Activated CD8-positive, alpha-beta memory T cell treated with anti-CD3 and anti-CD28 coated beads for 24 hours (primary cell): ENCODE measurements around the gene REV1.
"Not testable (repeated sequence)": the region's sequence is repeated elsewhere in the genome, so short reads cannot be mapped to it uniquely, and the experiment has no call there.

Experiments used
- DNase-seq: peaks from one replicate; pipeline ENCODE4 v3.0.0-alpha.2; 2020

The REV1 gene

DNA sequence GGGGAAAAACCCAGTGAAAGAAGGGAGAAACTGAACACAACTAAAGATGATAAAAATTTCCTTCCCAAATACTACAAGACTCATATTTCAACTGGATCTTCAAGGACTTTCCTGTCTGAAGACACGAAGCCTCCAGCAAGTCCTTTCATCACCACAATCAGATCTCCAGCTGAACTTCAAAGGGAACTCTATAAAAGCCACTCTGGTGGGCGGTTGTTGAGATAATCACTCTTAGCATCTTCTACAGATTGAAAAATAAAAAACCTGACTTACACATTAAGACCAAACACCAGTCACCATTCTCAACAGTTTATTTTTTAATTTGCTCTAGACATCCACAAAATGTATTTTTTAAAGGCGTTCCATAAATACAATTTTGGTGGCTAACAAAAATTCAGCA, 4.4 kb downstream of the REV1 start:
- DNase-seq, result no peak

DNA sequence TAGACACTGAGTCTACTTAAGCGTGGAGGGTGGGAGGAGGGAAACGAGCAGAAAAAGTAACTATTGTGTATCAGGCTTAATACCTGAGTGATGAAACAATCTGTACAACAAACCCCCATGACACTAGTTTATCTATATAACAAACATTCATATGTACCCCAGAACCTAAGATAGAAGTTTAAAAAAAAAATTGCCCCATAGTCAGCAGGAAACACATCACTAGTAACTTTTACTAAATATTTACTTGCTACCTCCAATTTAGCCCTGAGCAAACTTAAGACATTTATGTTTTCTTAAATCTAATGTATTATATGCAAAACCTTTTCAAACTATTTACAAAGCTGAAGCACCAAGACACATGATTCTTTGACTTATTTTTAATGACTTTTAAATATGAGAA, 5.6 kb downstream of the REV1 start:
- no peak for DNase-seq

DNA sequence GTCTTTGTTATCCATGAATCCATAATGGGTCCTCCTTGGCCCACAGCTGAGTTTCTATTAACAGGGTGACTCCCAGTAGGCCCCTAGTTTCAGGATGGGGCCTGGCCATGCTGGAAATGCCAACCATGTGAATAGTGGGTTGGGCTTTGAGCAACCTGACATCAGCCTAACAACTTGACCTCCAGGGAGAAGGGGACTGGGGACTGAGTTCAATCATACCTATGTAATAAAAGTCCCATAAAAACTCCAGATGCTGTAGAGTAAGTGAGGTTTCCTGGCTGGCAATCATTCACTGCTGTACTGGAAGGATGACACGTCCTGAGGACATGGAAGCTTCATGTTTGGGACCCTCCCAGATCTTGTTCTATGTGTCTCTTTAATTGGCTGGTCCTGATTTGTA, 7.9 kb downstream of the REV1 start:
- no peak for DNase-seq

DNA sequence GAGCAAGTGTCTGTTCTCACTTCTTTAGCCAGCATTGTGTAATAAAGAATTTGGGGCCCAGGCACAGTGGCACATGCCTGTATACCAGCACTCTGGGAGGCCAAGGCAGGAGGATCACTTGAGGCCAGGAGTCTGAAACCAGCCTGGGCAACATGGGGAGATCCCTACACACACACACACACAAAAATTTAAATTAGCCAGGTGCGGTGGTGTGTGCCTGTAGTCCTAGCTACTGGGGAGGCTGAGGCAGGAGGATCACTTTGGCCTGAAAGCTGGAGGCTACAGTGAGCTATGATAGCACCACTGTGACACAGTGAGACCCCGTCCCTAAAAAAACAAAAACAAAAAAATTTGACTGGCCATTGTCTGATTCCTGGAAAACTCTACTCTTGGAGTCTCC, 8.3 kb downstream of the REV1 start:
- DNase-seq, result no peak

DNA sequence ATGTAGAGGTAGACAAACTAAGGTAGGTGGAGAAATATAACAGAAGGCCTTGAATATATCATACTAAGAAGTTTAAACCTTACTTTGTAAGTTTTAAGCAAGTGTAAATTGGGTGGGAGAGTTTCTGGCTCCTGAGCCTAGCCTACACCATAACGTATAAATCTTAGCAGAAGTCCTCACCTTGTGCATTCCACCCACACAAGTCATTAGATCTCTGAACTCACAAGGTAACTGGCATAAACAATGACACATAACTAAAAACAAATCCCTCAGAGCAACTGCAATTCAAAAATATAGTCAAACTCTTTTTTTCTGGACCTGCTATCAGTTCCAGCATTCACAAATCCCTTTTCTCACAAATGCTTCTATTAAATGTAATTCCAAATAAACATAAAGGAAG, 9.4 kb downstream of the REV1 start:
- DNase-seq, result no peak

DNA sequence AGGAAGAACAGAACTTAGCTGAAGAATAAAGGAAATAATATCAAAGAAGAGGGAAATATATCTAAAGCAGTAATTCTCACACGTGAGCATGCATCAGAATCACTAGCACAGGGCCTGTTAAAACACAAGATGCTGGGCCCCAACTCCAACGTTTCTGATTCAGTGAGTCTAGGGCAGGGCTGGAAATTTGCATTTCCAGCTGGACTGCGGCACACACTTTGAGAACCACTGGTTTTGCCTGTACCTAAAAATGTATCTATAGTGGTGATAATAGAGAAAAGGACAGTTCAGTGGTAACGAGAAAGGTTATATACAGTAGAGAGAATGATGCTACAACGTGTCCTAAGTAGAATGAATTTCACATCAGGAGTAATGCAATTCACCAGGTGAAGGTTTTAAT, 11.2 kb downstream of the REV1 start:
- no peak for DNase-seq

DNA sequence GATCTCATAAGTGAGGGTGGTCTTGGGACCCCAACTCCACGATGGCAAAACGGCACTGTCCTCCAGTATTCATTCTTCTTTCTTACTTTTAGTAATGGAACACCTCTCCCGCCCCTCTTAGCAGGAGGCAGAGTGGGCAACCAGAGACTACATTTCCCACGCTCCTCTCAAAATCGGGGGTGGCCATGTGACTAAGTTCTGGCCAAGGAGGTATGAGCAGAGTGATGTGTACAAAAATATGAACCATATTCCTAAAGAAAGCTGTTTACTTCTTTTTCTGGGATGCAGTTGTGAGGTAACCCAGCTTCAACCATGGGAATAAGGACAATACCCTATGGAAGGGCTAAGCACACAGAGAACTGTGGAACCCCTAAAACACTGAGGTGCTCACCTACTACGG, 12.8 kb downstream of the REV1 start:
- DNase-seq, result no peak

DNA sequence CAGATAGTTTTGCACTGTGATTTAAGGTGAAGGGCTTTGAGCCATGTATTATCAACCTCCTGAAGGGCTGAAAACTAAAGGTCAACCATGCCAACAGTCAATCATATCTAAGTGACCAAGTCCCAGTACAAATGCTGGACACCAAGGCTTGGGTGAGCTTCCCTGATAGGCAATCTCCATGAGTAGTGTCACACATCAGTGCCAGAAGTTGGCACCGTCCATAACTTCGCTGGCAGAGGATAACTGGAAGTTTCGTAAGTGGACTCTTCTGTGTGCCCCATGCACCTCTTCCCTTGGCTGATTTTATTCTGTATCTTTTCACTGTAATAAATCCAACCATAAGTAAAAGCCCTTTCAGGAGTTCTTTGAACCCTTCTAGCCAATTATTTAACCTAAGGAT, 13.2 kb downstream of the REV1 start:
- DNase-seq, result no peak

DNA sequence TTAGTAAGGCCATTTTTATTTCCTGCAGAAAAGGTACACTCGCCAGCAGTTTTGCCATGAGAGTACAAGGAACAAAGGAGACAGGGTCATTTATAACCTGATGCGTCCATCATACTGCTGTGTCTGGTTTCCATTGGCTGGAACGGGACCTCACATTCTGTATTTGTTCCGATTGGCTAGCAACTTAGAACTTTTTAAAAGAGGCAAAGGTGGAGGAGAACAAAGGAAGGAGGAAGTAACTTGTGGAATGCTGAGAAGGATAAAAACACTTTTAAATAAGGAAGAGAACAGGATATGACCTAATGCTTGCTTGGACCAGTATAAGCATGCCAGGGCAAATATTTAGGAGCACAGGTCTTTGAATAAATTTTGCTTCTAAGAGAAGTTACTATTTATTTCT, 14.7 kb downstream of the REV1 start:
- not testable (repeated sequence) for DNase-seq

DNA sequence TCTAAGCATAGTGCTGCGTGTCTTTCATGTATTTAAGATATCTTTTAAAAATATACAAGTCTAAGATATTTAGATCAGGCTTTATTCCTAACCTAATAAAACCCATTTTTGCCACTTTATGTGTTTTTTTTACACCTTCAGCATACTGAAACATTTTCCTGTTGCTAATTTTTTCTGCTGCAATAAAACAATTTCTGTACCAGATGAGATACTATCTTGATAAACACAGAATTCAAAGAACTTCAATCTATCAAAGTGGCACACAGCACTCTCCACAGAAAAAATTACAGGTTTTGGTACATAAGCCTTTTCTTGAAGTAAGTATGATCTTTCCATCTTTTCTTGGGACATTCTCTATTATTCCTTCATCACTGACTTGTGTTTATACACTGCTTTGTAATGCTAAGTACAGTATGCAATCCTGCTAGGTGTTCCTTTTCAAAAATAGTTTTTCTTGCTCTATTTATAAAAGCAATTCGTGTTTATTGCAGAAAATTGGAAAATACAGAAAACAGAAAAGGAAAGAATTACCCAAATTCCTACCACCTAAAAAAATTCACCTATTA, 16.2 kb downstream of the REV1 start:
- no peak for DNase-seq

DNA sequence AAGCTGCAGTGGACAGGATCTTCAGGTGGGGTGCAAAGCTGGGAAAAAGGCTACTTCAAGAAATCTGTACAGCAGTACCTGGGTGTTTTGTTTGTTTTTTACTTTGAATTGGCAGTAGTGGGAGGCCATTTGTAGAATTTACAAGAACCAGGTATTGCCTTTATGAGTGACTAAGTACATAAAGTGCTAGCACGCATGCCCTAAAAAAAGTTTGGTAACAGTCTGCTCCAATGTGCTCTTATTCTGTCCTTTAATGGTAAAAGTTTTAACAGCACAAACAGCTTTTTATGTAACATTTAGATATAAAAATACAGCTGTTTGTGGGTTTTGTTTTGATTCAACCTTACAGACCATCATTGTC, 17.2 kb downstream of the REV1 start:
- DNase-seq, result no peak

DNA sequence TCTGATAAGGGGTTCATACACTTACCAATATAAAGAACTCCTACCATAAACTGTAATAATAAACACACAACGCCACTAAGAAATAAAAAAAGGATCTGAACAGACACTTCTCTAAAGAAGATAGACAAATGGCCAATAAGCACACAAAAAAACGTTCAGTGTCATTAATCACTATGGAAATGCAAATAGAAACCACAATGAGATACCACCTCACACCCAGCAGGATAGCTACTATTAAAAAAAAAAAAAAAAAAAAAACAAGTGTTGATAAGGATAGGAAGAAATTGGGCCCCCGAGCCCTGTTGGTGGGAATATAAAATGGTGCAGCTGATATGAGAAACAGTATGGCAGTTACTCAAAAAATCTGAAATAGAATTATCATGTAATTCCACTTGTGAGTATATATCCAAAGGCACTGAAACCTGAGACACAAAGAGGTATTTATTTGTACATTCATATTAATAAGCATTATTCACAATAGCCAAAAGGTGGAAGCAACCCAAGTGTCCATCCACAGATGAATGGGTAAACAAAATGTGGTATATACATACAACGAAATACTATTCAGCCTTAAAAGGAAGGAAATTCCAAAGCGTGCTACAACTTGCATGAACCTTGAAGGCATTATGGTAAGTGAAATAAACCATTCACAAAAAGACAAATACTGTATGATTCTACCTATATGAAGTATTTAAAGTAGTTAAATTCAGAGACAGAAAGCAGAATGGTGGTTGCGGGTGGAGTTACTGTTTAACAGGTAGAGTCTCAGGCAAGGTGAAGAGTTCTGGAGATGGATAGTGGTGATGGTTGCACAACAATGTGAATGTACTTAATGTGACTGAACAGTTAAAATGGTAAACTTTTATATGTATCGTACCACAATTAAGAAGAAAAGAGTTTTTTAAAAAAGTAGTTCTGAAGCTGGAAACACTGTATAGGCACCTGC, 17.9 kb downstream of the REV1 start:
- DNase-seq, result no peak

DNA sequence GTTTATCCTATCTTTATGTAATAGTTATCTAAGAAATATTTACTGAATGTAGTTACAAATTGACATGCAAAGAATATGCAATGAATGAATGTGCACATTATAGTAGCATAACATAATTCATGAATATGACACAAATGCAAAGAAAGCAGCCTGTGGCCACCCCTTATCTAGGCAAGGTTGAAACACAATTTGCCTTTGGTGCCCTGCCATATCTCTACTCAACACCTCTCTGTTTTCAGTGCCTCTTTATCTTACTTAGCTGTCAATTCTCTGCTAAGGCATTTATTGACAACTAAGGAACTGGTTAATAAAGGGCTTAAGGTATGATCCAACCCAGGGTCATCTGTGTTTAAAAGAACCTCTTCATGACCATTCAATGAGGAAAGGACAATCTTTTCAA, 18.9 kb downstream of the REV1 start:
- no peak for DNase-seq

DNA sequence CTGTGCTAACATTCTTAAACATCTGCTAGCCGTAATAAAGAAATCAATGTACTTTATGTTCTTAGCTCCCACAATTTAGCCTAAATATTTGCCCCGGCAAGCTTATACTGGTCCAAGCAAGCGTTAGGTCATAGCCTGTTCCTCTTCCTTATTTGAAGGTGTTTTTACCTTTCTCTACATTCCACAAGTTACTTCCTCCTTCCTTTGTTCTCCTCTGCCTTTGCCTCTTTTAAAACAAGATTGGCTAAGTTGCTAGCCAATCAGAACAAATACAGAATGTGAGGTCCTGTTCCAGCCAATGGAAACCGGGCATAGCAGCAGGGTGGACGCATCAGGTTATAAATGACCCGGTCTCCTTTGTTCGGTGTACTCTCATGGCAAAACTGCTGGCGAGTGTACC, 19.4 kb downstream of the REV1 start:
- DNase-seq, result not testable (repeated sequence)

DNA sequence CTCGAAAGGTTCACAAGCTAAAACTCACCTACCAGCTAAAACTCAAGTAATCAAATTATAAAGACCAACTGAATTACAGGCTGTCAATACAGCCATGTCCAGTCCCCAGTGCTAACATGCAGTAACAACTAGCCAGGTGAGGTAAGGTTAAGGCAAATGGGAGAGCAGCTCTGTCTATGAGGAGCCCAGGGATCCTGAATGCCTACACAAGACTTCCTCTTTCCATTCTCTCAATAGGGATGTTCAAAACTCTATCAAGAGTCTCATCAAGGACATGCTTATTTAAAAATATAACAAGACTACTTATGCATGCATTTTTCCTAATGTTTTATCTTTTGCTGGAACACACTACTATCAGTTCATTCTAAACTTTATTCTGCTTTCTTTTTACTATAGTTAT, 20.4 kb downstream of the REV1 start:
- no peak for DNase-seq

DNA sequence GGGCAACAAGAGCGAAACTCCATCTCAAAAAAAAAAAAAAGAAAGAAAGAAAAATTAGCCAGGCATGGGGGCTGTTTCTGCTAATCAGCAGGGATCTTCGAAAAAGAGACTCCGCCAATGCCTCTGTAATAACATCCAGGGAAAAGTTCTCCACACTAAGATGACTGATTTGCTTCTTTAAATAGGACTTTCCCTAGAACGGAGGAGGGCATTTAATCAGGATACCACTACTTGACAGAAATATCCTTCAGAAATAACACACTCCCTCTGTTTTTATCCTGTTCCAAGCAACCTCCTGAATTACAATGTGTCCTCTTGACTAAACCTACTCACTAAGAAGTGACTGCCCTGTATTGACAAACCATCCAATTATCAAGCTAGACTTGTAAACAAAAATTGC, 21.7 kb downstream of the REV1 start:
- no peak for DNase-seq

DNA sequence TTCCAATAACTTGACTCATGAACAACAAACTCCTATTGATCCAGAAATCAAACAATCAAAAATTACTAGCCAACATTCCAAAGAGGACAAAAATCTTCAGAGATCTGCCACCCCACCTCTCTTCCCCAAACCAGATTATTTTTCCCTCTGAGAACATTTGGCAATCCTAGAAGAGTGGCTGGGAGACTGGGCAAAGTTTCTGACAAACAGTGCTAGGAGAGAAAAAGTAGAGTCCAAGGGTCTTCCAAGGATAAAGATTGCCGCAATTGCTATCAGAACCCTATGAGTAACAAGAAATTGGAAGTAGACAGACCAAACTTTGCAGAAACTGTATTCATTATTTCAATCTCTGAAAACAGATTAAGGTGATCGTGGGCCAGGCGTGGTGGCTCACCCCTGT, 22.4 kb downstream of the REV1 start:
- DNase-seq, result no peak

DNA sequence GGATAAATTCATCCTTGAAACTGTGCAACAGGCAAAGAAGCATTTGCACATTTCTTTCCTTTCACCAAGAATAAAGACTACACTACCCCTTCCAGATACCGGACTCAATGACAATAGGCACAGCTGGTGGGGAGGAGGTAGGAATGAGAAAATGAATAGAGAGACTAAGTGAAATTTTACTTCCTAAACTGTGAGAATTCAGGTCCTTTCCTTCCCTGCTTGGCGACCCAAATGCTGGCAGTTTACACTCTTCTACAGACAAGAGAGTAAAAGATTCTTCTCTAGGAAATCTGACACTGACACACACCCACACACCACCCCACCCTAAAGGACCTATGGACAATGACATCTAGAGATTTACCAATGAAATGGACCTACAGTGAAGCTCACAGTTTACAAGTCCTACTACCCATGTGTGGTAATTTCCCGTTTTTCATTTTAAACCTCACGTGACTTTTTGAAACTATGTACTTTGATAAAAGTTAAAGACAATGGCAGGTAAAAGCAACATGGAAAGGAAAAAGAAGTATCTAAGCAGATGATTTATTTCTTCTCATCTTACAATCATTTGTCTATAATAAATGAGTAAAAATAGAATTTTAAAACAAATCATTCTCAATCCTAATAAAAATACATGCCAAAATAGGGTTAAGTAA, 27.9 kb downstream of the REV1 start:
- no peak for DNase-seq

DNA sequence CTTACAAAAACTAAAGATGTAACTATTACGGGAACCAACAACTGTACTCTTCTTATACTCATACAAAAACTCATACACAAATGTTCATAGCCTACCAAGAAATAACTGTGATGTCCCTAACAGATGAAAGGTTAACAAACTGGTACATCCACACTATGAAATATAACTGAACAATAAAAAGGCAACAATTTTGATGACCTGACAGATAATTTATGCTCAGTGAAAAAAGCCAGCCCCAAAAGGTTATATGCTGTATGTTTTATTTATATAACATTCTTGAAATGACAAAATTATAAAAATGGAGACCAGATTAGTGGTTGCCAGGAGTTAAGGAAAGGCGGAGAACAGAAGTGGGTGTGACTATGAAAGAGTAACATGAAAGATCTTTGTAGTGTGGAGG, 31.3 kb downstream of the REV1 start:
- DNase-seq, result no peak

DNA sequence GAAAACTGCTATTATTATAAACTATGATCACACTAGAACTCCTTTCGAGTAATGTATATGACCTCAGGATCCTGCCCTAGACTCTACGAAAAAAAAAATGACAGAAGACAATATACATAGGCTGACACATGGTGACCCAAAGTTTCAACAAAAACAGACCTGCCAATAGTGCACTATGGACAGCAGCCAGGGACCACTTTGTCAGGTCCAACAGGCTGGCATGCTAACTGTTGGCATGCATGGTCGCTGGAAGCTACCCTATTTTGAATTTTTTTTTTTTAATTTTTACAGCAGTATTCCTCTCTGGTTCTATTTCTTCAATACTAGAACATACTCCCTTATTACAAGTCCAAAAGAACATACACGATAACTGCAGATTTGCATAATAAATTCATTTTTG, 38.1 kb downstream of the REV1 start:
- DNase-seq, result no peak

DNA sequence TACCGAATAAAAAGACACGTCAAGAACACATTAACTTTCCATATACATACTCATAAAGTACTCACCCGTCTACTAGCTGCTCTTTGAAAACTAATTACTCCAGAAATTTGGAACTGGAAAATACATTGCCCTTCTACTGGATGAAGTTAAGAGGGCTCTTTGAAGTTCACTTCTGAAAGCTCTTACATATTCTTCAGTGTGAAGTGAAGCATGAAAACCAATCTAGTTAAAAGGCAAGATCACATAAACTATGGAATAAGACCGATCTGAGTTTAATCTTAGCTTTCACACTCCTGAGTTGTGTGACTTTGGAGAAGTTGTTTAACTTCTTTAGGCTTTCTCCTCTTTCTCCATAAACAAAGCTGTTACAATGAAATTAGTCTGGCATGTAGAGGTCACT, 38.5 kb downstream of the REV1 start:
- no peak for DNase-seq

DNA sequence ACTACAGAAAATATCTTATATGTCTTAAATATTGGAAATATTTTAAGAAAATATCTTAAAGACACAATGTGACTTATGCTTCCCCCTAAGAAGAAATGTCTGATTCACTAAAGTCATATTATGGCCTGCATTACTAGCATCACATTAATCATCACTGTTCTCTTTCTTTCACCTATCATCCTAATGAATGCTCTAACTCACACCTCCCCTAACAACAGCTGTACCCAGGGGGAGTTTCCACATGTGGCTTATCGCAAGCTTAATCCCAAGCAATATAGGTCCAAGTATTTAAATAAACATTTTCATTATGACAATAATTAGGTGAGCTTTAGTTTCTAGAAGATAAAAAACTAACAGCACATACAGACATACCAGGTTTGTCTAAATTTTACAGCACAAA, 39.6 kb downstream of the REV1 start:
- no peak for DNase-seq

DNA sequence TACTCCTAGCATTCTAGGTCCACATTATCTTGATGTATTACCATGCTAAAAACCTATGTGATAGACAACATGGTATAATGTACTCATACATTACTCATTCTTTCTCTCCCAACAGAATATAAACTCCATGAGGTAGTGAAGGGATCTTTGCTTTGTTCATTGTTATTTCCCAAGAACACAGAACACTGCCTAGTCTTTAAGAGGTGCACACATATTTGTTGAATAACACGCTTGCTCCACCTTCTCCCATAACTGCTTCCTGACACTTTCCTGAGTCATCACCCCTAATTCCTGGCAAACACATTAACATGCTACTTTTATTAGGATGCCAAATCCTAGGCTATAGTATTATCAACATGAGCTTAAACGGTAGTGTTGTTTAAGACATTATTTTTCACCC, 41.3 kb downstream of the REV1 start:
- no peak for DNase-seq

DNA sequence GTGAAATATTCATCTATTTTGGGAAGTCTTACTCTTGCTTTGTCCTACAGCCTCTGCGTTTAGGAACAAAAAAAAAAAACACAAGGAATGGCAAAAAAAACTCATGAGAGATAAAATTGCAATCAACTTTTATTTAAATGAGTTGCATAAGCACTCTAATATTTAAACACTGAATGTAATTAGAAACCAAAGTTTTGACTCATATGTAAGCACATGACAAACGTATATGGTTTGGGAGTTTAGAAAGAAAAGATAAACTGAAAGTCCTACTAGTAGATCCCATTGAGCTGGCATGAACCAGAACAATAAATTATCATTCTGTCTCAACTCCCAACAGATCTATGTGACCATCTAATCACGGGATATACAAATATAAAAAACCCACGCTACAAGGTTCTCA, 44.8 kb downstream of the REV1 start:
- DNase-seq, result no peak
